Measurements from ENCODE around the gene SH3RF1. TPM values are rescaled to one million over a fixed set of nuclear protein-coding genes. Genes with fewer than 3 reads are reported as not detected.

SH3RF1 gene
- total RNA-seq, 1 experiment from 2014 or later = 15.3 TPM

DNA sequence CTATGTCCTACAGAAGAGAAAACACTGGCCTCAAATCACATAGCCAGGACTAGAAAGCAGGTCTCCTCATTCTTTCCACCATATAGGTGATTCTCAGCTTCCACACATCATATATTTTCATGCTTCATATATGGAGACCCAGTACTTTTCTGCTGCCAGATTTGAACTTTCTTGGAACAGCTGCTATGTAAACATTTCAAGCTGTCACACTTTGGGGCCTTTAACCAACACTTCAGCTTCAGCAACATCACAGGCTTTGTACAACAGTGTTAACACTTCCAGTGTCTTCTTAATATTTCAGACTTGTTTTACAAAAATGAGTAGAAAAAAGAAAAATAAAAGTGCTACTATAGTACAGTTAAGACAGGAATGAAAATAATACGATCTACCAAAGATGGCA lies 12.6 kb downstream of the SH3RF1 start:
- Histone ChIP-seq H2BK5ac (ENCODE audit: insufficient read length, low read length) (no peak overlapping the region), H2BK15ac (ENCODE audit: low read depth, low read length) (no peak overlapping the region), H3K18ac (ENCODE audit: insufficient read length, low read depth, low read length) (no peak overlapping the region), H3K9ac (ENCODE audit: extremely low read depth, insufficient read length, low read length) (no peak overlapping the region), H2BK12ac (ENCODE audit: insufficient read length, low read depth, low read length) (no peak overlapping the region), H3K27ac (ENCODE audit: insufficient read length, low read depth, low read length) (no peak overlapping the region), H3K56ac (ENCODE audit: insufficient read length, low read depth, low read length) (no peak overlapping the region), H3K23ac (ENCODE audit: insufficient read length, low read depth, low read length) (no peak overlapping the region), H3K27me3 (ENCODE audit: insufficient read depth, low read length) (no peaks in the 10 kb centered on the region), H3K4ac (ENCODE audit: low read depth, low read length) (no peak overlapping the region), H4K91ac (ENCODE audit: insufficient read length, low read depth, low read length) (no peak overlapping the region), H4K5ac (ENCODE audit: insufficient read length, low read depth, low read length) (no peak overlapping the region), H4K8ac (replicated peaks; ENCODE audit: insufficient read length, low read depth, low read length) (no peak overlapping the region), H3K4me2 (ENCODE audit: insufficient read depth, insufficient read length, low read length) (no peak overlapping the region), H3K79me1 (ENCODE audit: insufficient read depth, low read depth, low read length, poor library complexity, severe bottlenecking) (peaks cover 3% of the 10 kb centered on the region), H3K4me1 (ENCODE audit: insufficient read depth, low read length) (peaks cover 10% of the 10 kb centered on the region; the same call in 1 of the 2 replicates), H3K14ac (ENCODE audit: insufficient read depth, low read length) (no peak overlapping the region), H2AFZ (ENCODE audit: low read length) (no peak overlapping the region), H4K20me1 (ENCODE audit: control insufficient read depth, insufficient read depth, insufficient read length) (no peaks in the 10 kb centered on the region), H2BK20ac (ENCODE audit: low read depth, low read length, poor library complexity, severe bottlenecking) (no peak overlapping the region), H3K9me3 (ENCODE audit: control insufficient read depth, low read depth, low read length) (no peaks in the 10 kb centered on the region), H3T11ph (ENCODE audit: low read length) (no peak overlapping the region), H3K79me2 (ENCODE audit: insufficient read depth, low read length) (no peaks in the 10 kb centered on the region; the same call in 1 of the 2 replicates), H3K23me2 (ENCODE audit: insufficient read length, low read depth, low read length, poor library complexity, severe bottlenecking) (no peaks in the 10 kb centered on the region), H2BK120ac (ENCODE audit: low read depth, low read length, poor library complexity, severe bottlenecking) (no peak overlapping the region), H2AK5ac (ENCODE audit: insufficient read length, low read length) (no peak overlapping the region)
- Mint-ChIP-seq H3K4me3 (no peak overlapping the region), H3K9me3 (no peaks in the 10 kb centered on the region), H3K4me1 (peaks cover 42 to 56% of the 10 kb centered on the region in 2 experiments), H3K27me3 (ENCODE audit: low read depth) (no peaks in the 10 kb centered on the region), H3K27ac (no peak overlapping the region), H3K36me3 (ENCODE audit: insufficient read depth in 1 of 3, low read depth in 3 of 3) (peaks cover under 1 to 5% (median 5%) of the 10 kb centered on the region in 3 experiments; a peak in 4 of 7 replicates)
- no CpG with 5 or more reads among the region's 1 CpG for WGBS (ENCODE audit: extremely low coverage, insufficient read length, low lambda C conversion rate)
- no peak for DNase-seq
- TF ChIP-seq, protein P1, sequence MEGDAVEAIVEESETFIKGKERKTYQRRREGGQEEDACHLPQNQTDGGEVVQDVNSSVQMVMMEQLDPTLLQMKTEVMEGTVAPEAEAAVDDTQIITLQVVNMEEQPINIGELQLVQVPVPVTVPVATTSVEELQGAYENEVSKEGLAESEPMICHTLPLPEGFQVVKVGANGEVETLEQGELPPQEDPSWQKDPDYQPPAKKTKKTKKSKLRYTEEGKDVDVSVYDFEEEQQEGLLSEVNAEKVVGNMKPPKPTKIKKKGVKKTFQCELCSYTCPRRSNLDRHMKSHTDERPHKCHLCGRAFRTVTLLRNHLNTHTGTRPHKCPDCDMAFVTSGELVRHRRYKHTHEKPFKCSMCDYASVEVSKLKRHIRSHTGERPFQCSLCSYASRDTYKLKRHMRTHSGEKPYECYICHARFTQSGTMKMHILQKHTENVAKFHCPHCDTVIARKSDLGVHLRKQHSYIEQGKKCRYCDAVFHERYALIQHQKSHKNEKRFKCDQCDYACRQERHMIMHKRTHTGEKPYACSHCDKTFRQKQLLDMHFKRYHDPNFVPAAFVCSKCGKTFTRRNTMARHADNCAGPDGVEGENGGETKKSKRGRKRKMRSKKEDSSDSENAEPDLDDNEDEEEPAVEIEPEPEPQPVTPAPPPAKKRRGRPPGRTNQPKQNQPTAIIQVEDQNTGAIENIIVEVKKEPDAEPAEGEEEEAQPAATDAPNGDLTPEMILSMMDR (conservative IDR thresholded peaks at IDR 0.05) = no peak

Measured in H9 (cell line).